Measurements from ENCODE around the gene ZNF511.

Gene ZNF511

GRCh38 chr10:133274751-133275683 is 33.7 kb upstream of the ZNF511 start:
- TF ChIP-seq CTCF (IDR thresholded peaks at IDR 0.05; ENCODE audit: low read depth, low read length): no peak
- DNase-seq (ENCODE audit: low read depth in 2 of 2): no peak
- no peak overlapping the region for H3K4me3 ChIP-seq (replicated peaks in 1 of 2; ENCODE audit: low read depth in 2 of 2, low read length in 2 of 2)

DNA sequence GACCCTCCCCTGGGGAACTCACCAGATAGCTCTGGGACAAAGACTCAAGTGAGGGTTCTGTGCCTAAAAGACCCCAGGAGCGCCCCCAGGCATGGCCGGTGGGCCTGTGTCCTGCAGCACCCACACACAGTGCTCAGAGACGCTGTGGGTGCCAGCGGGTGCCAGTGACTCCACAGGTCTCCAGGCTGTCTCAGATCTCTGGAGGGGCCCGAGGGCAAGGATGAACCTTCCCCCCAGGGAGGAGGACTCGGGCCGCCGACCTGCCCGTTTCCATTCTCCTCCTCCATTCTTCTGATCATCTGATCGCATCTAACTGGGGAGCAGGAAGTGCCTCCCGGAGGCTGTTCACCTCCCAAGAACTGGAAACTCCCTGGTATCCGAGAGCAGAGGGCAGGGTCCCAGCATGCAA is 33.0 kb upstream of the ZNF511 start:
- H3K4me3 ChIP-seq (replicated peaks in 1 of 2; ENCODE audit: low read depth in 2 of 2, low read length in 2 of 2): no peak overlapping the region
- no peak for DNase-seq (ENCODE audit: low read depth in 2 of 2)
- no peak for TF ChIP-seq CTCF (IDR thresholded peaks at IDR 0.05; ENCODE audit: low read depth, low read length)

GRCh38 chr10:133276100-133276434 is 32.6 kb upstream of the ZNF511 start:
- no peak for TF ChIP-seq CTCF (IDR thresholded peaks at IDR 0.05; ENCODE audit: low read depth, low read length)
- no peak for DNase-seq (ENCODE audit: low read depth in 2 of 2)
- H3K4me3 ChIP-seq (replicated peaks in 1 of 2; ENCODE audit: low read depth in 2 of 2, low read length in 2 of 2): no peak overlapping the region

GRCh38 chr10:133276435-133277201 is 32.1 kb upstream of the ZNF511 start, which contains the start of gene ADAM8:
Gene ADAM8 (minus strand): TSS chr10:133276868. CDS start chr10:133276817, 51 bp downstream.
- no peak for DNase-seq (ENCODE audit: low read depth in 2 of 2)
- TF ChIP-seq CTCF (IDR thresholded peaks at IDR 0.05; ENCODE audit: low read depth, low read length): no peak
- H3K4me3 ChIP-seq (replicated peaks in 1 of 2; ENCODE audit: low read depth in 2 of 2, low read length in 2 of 2): no peak within 1 kb of the TSS

DNA sequence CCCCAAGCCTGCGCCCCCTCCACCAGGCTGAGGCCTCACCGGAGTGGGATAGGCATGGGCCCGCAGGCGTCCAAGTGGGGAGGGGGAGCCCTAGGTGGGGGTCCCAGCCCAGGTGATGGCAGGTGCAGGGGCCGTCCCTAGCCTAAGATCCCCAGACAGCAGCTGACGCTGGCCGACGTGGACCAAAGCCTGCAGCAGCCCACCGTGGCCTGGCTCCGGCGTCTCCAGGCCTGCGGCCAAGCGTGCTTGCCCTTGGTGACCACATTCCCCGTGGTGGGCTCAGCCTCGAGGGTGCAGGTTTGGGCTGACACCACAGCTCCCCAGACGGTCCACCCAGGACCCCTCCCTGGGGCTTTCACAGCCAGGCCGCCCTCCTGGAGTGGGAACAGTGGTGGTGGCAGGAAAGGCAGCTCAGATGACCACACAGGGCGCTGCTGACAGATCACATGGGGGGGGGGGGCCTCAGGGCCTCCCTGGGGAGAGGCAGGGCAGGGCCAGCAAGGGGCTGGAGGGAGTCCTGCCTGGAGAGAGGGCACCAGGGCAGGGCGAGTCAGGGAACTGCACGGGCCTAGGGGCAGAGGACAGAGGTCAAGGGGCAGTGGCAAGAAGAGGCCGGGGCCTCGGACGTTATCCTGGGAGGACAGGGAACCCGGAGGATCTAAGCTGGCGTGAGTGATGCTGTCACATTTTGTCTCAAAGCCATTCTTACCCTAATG is 31.3 kb upstream of the ZNF511 start:
- TF ChIP-seq CTCF (IDR thresholded peaks at IDR 0.05; ENCODE audit: low read depth, low read length): no peak
- DNase-seq (ENCODE audit: low read depth in 2 of 2): no peak
- H3K4me3 ChIP-seq (replicated peaks in 1 of 2; ENCODE audit: low read depth in 2 of 2, low read length in 2 of 2): no peak overlapping the region

GRCh38 chr10:133277993-133278576 is 30.6 kb upstream of the ZNF511 start:
- H3K4me3 ChIP-seq (replicated peaks in 1 of 2; ENCODE audit: low read depth in 2 of 2, low read length in 2 of 2): no peak overlapping the region
- no peak for DNase-seq (ENCODE audit: low read depth in 2 of 2)
- no peak for TF ChIP-seq CTCF (IDR thresholded peaks at IDR 0.05; ENCODE audit: low read depth, low read length)

Data from cardiac fibroblast (primary cell).